Transverse colon (tissue), 4 donors: ENCODE measurements around the gene PNO1. TPM values are rescaled to one million over a fixed set of nuclear protein-coding genes. Genes with fewer than 3 reads are reported as not detected.

Source experiments
- DNase-seq: peaks from one replicate; pipeline ENCODE4 v3.0.0-alpha.2; 2019
- H3K27ac ChIP-seq, 4 donors: fragments of 200-600 bp; sonication (generic); 2 replicates each; pipeline ENCODE4 v1.5.1; 2016 to 2018; ENCODE audit warnings: inconsistent platforms in 4 of 4
- H3K27me3 ChIP-seq: fragments of 200-600 bp; sonication (generic); 2 replicates; pipeline ENCODE4 v1.5.1; 2017; ENCODE audit warnings: inconsistent platforms
- H3K36me3 ChIP-seq, 4 donors: fragments of 200-600 bp; sonication (generic); 2 replicates each; pipeline ENCODE4 v1.5.1; 2017 to 2019; ENCODE audit warnings: inconsistent platforms in 4 of 4
- H3K4me1 ChIP-seq, 4 donors: fragments of 200-600 bp; sonication (generic); 2 replicates each; pipeline ENCODE4 v1.5.1; 2017 to 2020; ENCODE audit warnings: inconsistent platforms in 4 of 4
- H3K4me3 ChIP-seq, 4 donors: fragments of 200-600 bp; sonication (generic); 1 replicate in 1 of 4; 2 replicates in 3 of 4; pipeline versions ENCODE4 v1.5.1 to v1.6.1; 2017 to 2019; ENCODE audit warnings: inconsistent platforms in 4 of 4
- H3K9me3 ChIP-seq, 2 donors: fragments of 200-600 bp; sonication (generic); 2 replicates each; pipeline ENCODE4 v1.5.1; 2017 to 2019; ENCODE audit warnings: inconsistent platforms in 2 of 2
- CTCF ChIP-seq, 5 experiments: fragments of 200-600 bp in 3 of 5; fragments of 450-650 bp in 2 of 5; sonication (generic) in 3 of 5; IDR thresholded peaks; 1 replicate in 2 of 5; 2 replicates in 3 of 5; pipeline ENCODE4 v1.5.1; 2016 to 2017; ENCODE audit warnings: antibody characterized with exemption in 5 of 5, inconsistent platforms in 3 of 5, mild to moderate bottlenecking in 2 of 5, moderate library complexity in 1 of 5
- EP300 ChIP-seq: sonication (generic); formaldehyde crosslinking; IDR thresholded peaks from one replicate; pipeline ENCODE4 v1.6.1; 2017; ENCODE audit warnings: antibody characterized with exemption, low read depth
- POLR2A ChIP-seq: fragments of 450-650 bp; IDR thresholded peaks from one replicate; pipeline ENCODE4 v1.6.1; 2016; ENCODE audit warnings: antibody characterized with exemption, mild to moderate bottlenecking, moderate library complexity
- POLR2AphosphoS5 ChIP-seq, 3 donors: sonication (generic); formaldehyde crosslinking; IDR thresholded peaks; one replicate each; pipeline ENCODE4 v1.6.1; 2016; ENCODE audit warnings: antibody characterized with exemption in 3 of 3
- WGBS, 2 donors: methylation state at CpG; one replicate each; pipeline ENCODE4 v1.1.5; 2018; ENCODE audit warnings: low coverage in 1 of 2; 5-methylcytosine and 5-hydroxymethylcytosine counted together
- in situ Hi-C, 4 donors: fragments of 200-750 bp; cut with MboI; loops; one replicate each; pipeline versions ENCODE4 v1.15.0 to v1.15.1; 2017; ENCODE audit warnings: low sequenced_read_pairs in 3 of 4, low pct_ligation_motif_present in 1 of 4, low pct_unique_long_range_greater_than_20kb in 1 of 4
- intact Hi-C: fragments of 100-400 bp; cut with DNase I; formaldehyde crosslinking; loops from one replicate; pipeline ENCODE4 v1.15.1; 2023; ENCODE audit warnings: low total_unique reads
- total RNA-seq, 4 donors: library from RNA; depleted of rRNA; stranded (reverse); fragments of >200 nt; gene quantifications; one replicate each; pipeline ENCODE4 v1.1.0, GENCODE V29; 2016

The PNO1 gene
- total RNA-seq, 4 donors from 2014 or later, result 1.9 to 20.9 (median 7.4) TPM

- in situ Hi-C loops (loop anchor here in 1 of 4 donors (25.0 kb wide), 1 partner anchor 248 kb away; no protein-coding TSS in a partner anchor), intact Hi-C loops (no loop called here)
- TF ChIP-seq POLR2A, result no peak
- TF ChIP-seq POLR2AphosphoS5 (IDR thresholded peaks at IDR 0.05), result no peak
- TF ChIP-seq EP300, result no peak
- no peak for TF ChIP-seq CTCF (IDR thresholded peaks at IDR 0.05)
- Histone ChIP-seq H3K27me3 (no peaks in the 10 kb centered on the region), H3K4me3 (no peak overlapping the region), H3K9me3 (no peaks in the 10 kb centered on the region), H3K36me3 (peaks cover 0 to 15% (median 0%) of the 10 kb centered on the region in 4 donors), H3K4me1 (peaks cover 0 to 44% (median 8%) of the 10 kb centered on the region in 4 donors), H3K27ac (no peak overlapping the region)
- no peak for DNase-seq
- WGBS, 2 donors, result 66 to 84% methylated on average over 5 of the region's 5 CpGs
These were observed 31.1 kb downstream of the PNO1 start for GRCh38 chr2:68188831-68189230.

- TF ChIP-seq CTCF (IDR thresholded peaks at IDR 0.05), result no peak
- TF ChIP-seq POLR2AphosphoS5 (IDR thresholded peaks at IDR 0.05), result no peak
- TF ChIP-seq POLR2A, result no peak
- no peak for TF ChIP-seq EP300
- H3K9me3 ChIP-seq, result no peaks in the 10 kb centered on the region
- in situ Hi-C loops (loop anchor here in 1 of 4 donors (25.0 kb wide), 1 partner anchor 247 kb away; no protein-coding TSS in a partner anchor), intact Hi-C loops (no loop called here)
- H3K27ac ChIP-seq, result no peak overlapping the region
- no peaks in the 10 kb centered on the region for H3K27me3 ChIP-seq
- no peak for DNase-seq
- WGBS, 2 donors, result 82 to 88% methylated on average over 12 to 15 of the region's 15 CpGs
- peaks cover 0 to 49% (median 12%) of the 10 kb centered on the region in 4 donors for H3K4me1 ChIP-seq
- H3K36me3 ChIP-seq, result peaks cover 0 to 5% (median 0%) of the 10 kb centered on the region in 4 donors
- no peak overlapping the region for H3K4me3 ChIP-seq
These were observed 32.5 kb downstream of the PNO1 start for GRCh38 chr2:68189991-68190784.

DNA sequence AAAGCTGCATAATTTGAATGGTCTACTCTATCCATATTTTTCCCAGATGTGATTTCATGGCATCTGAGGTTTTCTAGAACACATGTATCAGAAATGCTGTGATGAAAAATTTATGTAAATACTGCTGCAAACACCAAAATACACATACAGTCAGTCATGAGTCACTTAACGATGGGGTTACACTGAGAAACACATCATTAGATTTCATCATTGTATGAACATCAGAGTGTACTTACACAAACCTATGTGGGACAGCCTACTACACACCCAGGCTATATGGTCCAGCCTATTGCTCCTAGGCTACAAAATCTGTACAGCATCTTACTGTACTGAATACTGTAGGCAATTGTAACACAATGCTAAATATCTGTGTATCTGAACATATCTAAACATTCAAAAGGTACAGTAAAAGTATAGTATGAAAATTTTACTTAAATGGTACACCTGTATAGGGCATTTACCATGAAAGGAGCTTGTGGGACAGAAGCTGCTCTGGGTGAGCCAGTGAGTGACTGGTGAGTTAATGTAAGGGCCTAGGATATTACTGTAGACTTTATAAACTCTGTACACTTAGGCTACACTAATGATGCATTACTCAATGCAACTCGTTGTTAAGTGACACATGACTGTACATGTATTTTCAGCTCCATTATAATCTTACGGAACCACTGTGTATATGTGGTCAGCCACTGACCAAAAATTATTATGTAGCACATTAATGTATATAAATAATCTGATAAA, 33.5 kb downstream of the PNO1 start:
- intact Hi-C loops, result no loop called here
- peaks cover 0 to 4% (median 0%) of the 10 kb centered on the region in 4 donors for H3K36me3 ChIP-seq
- WGBS, 2 donors, result 64 to 73% methylated on average over 2 to 3 of the region's 3 CpGs
- TF ChIP-seq POLR2AphosphoS5 (IDR thresholded peaks at IDR 0.05) (no peak), POLR2A (no peak), CTCF (IDR thresholded peaks at IDR 0.05) (no peak), EP300 (no peak)
- in situ Hi-C loops, result loop anchor here in 1 of 4 donors (25.0 kb wide), 1 partner anchor 246 kb away; no protein-coding TSS in a partner anchor
- H3K27me3 ChIP-seq, result no peaks in the 10 kb centered on the region
- no peak for DNase-seq
- H3K27ac ChIP-seq, result no peak overlapping the region
- peaks cover 0 to 58% (median 15%) of the 10 kb centered on the region in 4 donors for H3K4me1 ChIP-seq
- H3K9me3 ChIP-seq, result no peaks in the 10 kb centered on the region
- H3K4me3 ChIP-seq, result no peak overlapping the region

DNA sequence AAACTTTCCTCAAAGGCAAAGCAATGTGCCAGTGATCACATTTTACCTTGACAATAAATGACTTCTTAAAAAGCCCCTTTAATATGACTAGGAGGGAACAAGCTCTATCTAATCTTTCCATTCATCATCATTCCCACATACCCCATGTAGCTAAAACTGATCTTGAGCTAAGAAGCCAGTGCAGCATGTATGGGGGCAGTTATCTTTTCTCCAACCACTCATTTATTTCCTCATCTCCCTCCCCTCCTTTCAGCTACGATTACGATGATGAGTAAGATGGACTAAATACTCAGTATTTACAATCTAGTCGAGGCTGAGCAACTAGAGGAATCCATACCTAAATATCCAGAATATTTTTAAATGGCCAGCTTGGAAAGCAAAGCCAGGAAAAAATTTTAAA, 35.5 kb downstream of the PNO1 start:
- intact Hi-C loops (no loop called here), in situ Hi-C loops (loop anchor here in 1 of 4 donors (25.0 kb wide), 1 partner anchor 244 kb away; no protein-coding TSS in a partner anchor)
- WGBS, 2 donors, result 51 to 69% methylated on average over 3 of the region's 3 CpGs
- TF ChIP-seq EP300 (no peak), CTCF (IDR thresholded peaks at IDR 0.05) (no peak), POLR2A (no peak), POLR2AphosphoS5 (IDR thresholded peaks at IDR 0.05) (no peak)
- H3K4me3 ChIP-seq, result no peak overlapping the region
- DNase-seq, result no peak
- H3K4me1 ChIP-seq, result peaks cover 0 to 73% (median 17%) of the 10 kb centered on the region in 4 donors
- H3K27ac ChIP-seq, result no peak overlapping the region
- H3K9me3 ChIP-seq, result no peaks in the 10 kb centered on the region
- H3K27me3 ChIP-seq, result no peaks in the 10 kb centered on the region
- no peaks in the 10 kb centered on the region for H3K36me3 ChIP-seq
